DND-41 (cell line): Measurements from ENCODE around the gene CTNNAL1.
"Not testable (repeated sequence)": the region's sequence is repeated elsewhere in the genome, so short reads cannot be mapped to it uniquely, and the experiment has no call there.

ENCODE experiments used
- EZH2 ChIP-seq: IDR thresholded peaks from 3 replicates; pipeline ENCODE4 v1.6.1; 2012; ENCODE audit warnings: borderline replicate concordance, low read depth, mild to moderate bottlenecking, moderate library complexity, low read length, inconsistent platforms; ENCODE audit not compliant: severe bottlenecking
- TF ChIP-seq, protein P1 (sequence below): IDR thresholded peaks from 2 replicates; pipeline ENCODE4 v1.5.1; 2012; ENCODE audit warnings: borderline replicate concordance, low read length, moderate library complexity, mild to moderate bottlenecking; ENCODE audit not compliant: poor library complexity, severe bottlenecking; ENCODE audit errors: extremely low read depth

DNA sequence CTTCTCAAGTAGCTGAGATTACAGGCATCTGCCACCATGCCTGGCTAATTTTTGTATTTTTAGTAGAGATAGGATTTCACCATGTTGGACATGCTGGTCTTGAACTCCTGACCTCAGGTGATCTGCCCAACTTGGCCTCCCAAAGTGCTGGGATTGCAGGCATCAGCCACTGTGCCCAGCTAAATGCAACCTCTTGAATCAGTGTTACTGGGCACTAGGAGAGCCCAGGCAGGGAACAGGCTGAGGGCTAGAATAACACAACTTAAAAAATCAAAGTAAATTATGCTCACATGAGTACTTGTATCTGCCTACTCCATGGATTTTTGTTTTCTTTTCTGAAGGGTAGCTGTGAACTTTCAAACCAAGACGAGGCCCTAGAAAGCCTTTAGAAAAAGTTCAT is 92.9 kb downstream of the CTNNAL1 start:
- TF ChIP-seq, protein P1, sequence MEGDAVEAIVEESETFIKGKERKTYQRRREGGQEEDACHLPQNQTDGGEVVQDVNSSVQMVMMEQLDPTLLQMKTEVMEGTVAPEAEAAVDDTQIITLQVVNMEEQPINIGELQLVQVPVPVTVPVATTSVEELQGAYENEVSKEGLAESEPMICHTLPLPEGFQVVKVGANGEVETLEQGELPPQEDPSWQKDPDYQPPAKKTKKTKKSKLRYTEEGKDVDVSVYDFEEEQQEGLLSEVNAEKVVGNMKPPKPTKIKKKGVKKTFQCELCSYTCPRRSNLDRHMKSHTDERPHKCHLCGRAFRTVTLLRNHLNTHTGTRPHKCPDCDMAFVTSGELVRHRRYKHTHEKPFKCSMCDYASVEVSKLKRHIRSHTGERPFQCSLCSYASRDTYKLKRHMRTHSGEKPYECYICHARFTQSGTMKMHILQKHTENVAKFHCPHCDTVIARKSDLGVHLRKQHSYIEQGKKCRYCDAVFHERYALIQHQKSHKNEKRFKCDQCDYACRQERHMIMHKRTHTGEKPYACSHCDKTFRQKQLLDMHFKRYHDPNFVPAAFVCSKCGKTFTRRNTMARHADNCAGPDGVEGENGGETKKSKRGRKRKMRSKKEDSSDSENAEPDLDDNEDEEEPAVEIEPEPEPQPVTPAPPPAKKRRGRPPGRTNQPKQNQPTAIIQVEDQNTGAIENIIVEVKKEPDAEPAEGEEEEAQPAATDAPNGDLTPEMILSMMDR: not testable (repeated sequence)
- not testable (repeated sequence) for TF ChIP-seq EZH2
